HG03457 (cell line): ENCODE results near the gene ROPN1B.

Experiments used
- ATAC-seq: cut with Tn5 transposase; IDR thresholded peaks from one replicate; pipeline ENCODE4 v1.9.1; 2021; ENCODE audit warnings: moderate number of reproducible peaks; ENCODE audit not compliant: unreplicated experiment

ROPN1B gene

GRCh38 chr3:126003447-126004190 lies 34.6 kb downstream of the ROPN1B start:
- ATAC-seq: no peak

GRCh38 chr3:126004217-126004616 lies 35.2 kb downstream of the ROPN1B start:
- no peak for ATAC-seq

DNA sequence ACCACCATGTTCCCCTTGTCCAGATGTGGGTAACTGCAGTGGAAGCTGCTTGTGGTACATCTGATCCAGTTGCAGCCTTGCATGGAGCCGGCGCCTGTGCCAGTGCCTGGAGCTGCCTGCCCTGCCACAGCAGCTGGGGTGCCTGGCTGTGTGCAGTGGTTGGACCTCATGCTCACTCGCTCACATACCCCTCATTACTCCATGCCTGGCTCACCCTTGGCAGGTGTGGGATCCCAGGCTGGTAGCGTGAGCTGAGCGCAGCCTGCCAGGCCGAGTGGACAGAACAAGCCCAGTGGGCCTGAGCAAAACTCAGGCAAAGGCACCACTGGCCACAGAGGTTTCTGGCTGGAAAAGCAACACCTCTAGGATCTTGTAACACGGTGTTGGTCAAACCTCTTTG lies 35.7 kb downstream of the ROPN1B start:
- no peak for ATAC-seq

DNA sequence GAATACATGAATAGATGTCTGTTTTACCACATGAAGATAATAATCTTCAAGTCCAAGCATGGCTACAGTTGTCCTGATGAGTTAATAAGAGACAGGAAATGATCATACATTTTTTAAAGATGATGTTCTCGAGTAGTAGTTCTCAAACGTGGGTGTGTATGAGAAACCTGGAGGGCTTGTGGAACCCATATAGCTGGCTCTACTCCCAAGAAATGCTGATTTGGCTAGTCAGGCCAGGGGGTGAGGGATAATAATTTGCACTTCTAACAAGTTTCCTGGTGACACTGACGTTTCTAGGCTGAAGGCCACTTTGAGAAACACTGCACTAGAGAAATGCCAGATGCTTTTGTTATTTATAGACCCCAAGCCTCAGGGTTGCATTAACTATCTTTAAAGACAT lies 37.0 kb downstream of the ROPN1B start:
- ATAC-seq: no peak

DNA sequence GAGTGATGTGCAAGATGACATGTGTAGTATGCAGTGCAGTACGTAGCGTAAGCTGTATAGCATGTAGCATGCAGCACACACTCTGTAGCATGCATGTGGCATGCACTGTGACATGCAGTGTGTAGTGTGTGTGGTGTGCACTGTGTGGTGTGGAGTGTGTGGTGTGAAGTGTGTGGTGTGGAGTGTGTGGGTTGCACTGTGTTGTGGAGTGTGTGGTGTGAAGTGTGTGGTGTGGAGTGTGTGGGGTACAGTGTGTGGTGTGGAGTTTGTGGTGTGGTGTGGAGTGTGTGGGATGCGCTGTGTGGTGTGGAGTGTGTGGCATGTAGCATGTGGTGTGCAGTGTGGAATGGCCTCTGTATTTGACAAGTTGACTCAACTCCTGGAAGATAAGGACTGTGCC lies 39.2 kb downstream of the ROPN1B start:
- no peak for ATAC-seq

GRCh38 chr3:126009181-126009580 lies 40.2 kb downstream of the ROPN1B start:
- no peak for ATAC-seq

DNA sequence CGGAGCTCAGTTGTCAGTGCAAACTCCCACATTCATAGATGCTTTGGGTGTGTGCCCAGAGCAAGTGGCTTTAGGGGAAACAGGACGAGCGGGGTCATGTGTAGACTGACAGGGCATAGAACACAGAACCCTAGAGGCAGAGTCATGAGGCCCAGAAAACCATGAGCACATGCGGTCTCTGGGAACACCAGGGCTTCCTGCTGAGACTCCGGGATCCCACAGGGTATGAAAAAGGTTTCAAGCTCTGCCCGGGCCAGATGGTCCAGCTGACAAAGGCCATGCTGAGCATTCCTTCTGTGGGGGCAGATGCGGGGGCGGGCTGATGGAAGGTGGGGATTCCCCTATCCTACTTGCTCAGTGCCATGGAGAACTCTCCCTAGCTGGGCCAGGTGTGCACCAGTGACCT lies 44.8 kb downstream of the ROPN1B start:
- ATAC-seq: no peak

- no peak for ATAC-seq
Observed at GRCh38 chr3:126014252-126014651, 45.3 kb downstream of the ROPN1B start.

GRCh38 chr3:126015075-126015474 lies 46.1 kb downstream of the ROPN1B start:
- no peak for ATAC-seq

DNA sequence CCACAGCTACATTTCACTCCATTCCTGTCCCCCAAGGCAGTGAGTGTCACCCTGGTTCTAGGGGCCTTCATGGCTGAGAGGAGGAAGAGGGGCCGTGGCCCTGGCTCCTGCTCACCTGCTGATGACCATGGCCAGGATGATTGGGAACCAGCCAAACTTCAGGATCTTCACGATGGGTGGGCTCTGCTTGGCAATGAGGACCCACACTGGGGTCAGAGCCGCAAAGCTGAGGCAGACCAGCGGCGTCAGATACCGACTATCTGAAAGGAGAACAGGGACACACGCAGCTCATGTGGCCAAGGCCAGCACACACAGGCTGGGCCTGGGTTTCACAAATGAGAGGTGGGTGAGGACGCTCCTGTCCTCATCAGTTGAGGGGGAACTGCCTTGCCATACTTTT lies 47.6 kb downstream of the ROPN1B start:
- no peak for ATAC-seq

DNA sequence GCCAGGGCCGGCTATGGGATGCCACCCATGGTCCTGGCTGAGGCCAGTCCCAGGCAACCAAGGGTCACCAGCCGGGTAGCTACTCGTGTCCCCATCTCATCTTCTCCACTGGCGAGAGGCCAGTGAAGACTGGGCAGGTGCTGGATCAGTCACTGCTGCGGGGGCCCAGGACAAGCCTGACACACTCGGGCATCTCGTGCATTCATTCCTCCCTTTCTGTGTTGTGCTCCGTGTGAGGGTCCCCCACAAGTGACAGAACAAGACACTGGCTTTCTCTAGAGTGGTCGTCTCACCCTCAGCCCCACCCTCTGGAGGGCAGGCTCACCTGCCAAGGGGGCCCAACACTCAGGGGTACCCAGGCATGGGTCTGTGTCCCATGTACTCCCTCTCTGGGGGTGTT lies 48.4 kb downstream of the ROPN1B start:
- ATAC-seq: no peak

GRCh38 chr3:126018545-126018944 lies 49.6 kb downstream of the ROPN1B start:
- ATAC-seq: no peak

DNA sequence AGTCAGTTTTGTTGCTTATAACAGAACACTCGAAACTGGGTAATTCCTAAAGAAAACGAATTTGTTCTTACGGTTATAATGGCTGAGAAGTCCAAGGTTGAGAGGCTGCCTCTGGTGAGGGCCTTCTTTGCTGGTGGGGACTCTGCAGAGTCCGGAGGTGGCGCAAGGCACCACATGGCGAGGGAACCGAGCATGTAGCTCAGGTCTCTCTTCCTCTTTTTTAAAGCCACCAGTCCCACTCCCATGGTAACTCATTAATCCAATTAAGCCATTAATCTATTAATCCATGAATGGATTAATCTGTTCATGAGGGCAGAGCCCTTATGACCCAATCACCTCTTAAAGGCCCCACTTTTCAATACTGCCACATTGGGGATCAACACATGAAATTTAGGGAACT lies 50.0 kb downstream of the ROPN1B start:
- ATAC-seq: no peak

GRCh38 chr3:126019683-126020082 lies 50.7 kb downstream of the ROPN1B start:
- no peak for ATAC-seq

- ATAC-seq: no peak
Observed at GRCh38 chr3:126021224-126021623, 52.2 kb downstream of the ROPN1B start.

- ATAC-seq: no peak
Observed at GRCh38 chr3:126021702-126022101, 52.7 kb downstream of the ROPN1B start.

- no peak for ATAC-seq
Observed at GRCh38 chr3:126022741-126023359, 53.9 kb downstream of the ROPN1B start.

DNA sequence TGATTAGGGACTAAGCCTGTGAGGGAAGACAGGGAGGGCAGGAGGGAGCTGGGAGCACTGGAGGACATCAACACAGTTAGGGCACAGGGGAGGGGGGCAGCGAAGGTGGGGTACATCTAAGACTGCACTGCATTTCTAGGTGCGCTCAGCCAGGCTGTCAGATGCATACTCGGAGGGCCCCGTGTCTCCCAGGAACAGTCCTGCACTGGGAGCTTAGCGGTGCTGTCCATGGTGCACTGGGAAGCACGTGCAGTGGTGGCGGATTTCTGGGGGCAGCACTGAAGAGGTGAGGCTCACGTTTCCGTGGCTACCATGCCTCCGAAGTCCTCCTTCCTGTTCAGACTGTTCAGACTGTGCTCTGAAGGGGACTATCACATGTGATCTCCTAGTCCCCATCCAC lies 54.4 kb downstream of the ROPN1B start:
- ATAC-seq: no peak

GRCh38 chr3:126024049-126024854 lies 55.3 kb downstream of the ROPN1B start:
- ATAC-seq: no peak

GRCh38 chr3:126025116-126025729 lies 56.2 kb downstream of the ROPN1B start:
- no peak for ATAC-seq

DNA sequence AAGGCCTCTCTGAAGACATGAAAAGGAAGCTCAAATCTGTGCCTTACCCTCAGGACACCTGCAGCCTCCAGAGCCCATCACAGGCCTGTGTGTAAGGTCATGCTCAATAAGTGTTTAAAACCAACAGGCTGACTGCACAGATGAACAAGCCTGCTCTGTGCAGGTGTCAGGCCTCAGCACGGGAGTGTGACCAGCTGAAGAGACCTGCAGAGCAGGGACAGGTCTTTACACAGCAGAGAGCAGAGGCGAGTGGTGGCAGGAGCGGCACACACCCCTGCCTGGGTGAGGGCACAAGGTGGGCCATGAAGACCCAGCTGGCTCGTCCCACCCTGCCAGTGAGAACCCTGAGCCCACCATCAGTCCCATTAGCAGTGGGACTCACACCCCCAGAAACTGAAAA lies 56.9 kb downstream of the ROPN1B start:
- no peak for ATAC-seq
